HUDEP-2 (cell line): ENCODE data around the gene MAP6.

Experiments used
- DNase-seq, 76 experiments: peaks; one replicate each; lab custom pipeline; 2025; ENCODE audit not compliant: unreplicated experiment in 76 of 76; lab: John Stamatoyannopoulos, UW

MAP6 gene

GRCh38 chr11:75557666-75558494 lies 111.0 kb downstream of the MAP6 start:
- DNase-seq, result peak in 1 of 76 experiments; percentile 20

GRCh38 chr11:75556275-75556674 lies 112.6 kb downstream of the MAP6 start:
- DNase-seq, result no peak

- no peak for DNase-seq
Measured at GRCh38 chr11:75555079-75555811, 113.6 kb downstream of the MAP6 start.

- peak in 4 of 76 experiments; percentile 9 to 30 (median 20) for DNase-seq
Measured at GRCh38 chr11:75554258-75555022, 114.4 kb downstream of the MAP6 start.

- DNase-seq, result no peak
Measured at GRCh38 chr11:75553889-75554257, 115.0 kb downstream of the MAP6 start.

GRCh38 chr11:75553182-75553581 lies 115.7 kb downstream of the MAP6 start:
- no peak for DNase-seq

GRCh38 chr11:75549370-75549958 lies 119.4 kb downstream of the MAP6 start:
- no peak for DNase-seq

- DNase-seq, result no peak
Measured at GRCh38 chr11:75548595-75549272, 120.1 kb downstream of the MAP6 start.

GRCh38 chr11:75547617-75548058 lies 121.2 kb downstream of the MAP6 start:
- DNase-seq, result peak in 48 of 76 experiments; percentile 9 to 63 (median 45)

- DNase-seq, result no peak
Measured at GRCh38 chr11:75547177-75547576, 121.7 kb downstream of the MAP6 start.

GRCh38 chr11:75543806-75544205 lies 125.0 kb downstream of the MAP6 start:
- DNase-seq, result peak in 74 of 76 experiments; percentile 37 to 90 (median 78)

GRCh38 chr11:75542088-75542438 lies 126.8 kb downstream of the MAP6 start:
- no peak for DNase-seq

GRCh38 chr11:75541193-75542087 lies 127.4 kb downstream of the MAP6 start:
- peak in 1 of 76 experiments; percentile 22 for DNase-seq

- DNase-seq, result no peak
Measured at GRCh38 chr11:75539459-75540334, 129.1 kb downstream of the MAP6 start.

- DNase-seq, result no peak
Measured at GRCh38 chr11:75538150-75538942, 130.5 kb downstream of the MAP6 start.

GRCh38 chr11:75537740-75538139 lies 131.1 kb downstream of the MAP6 start:
- no peak for DNase-seq
